Naive thymus-derived CD4-positive, alpha-beta T cell (primary cell): ENCODE measurements around the gene CRYBB1. TPM values are rescaled to one million over a fixed set of nuclear protein-coding genes. Genes with fewer than 3 reads are reported as not detected.

Experiments
- ATAC-seq: fragments of 150-1000 bp; cut with Tn5 transposase; 2 replicates; pipeline ENCODE4 v1.10.0; 2021; ENCODE audit warnings: mild to moderate bottlenecking, moderate library complexity
- CTCF ChIA-PET: fragments of 350-600 bp; sonication (Branson Sonifier 250); formaldehyde crosslinking; loops from one replicate; lab custom pipeline; 2021; ENCODE audit warnings: antibody characterized with exemption; lab: Charles Lee
- POLR2A ChIA-PET: fragments of 350-600 bp; sonication (Branson Sonifier 250); formaldehyde crosslinking; loops from one replicate; lab custom pipeline; 2021; ENCODE audit warnings: antibody characterized with exemption, inconsistent platforms; lab: Charles Lee
- DNase-seq, 9 donors: peaks; one replicate each; pipeline versions ENCODE4 v3.0.0 to v3.0.0-alpha.2; 2020 to 2022; ENCODE audit warnings: mixed read lengths in 1 of 9
- H3K27ac ChIP-seq: one replicate; pipeline ENCODE4 v1.7.0; 2013; ENCODE audit warnings: mild to moderate bottlenecking, low read depth, low read length, moderate library complexity
- H3K27me3 ChIP-seq, 2 donors: one replicate each; pipeline ENCODE4 v1.7.0; 2013; ENCODE audit warnings: low read length in 2 of 2, mild to moderate bottlenecking in 2 of 2, moderate library complexity in 2 of 2; ENCODE audit not compliant: control insufficient read depth in 2 of 2, insufficient read depth in 2 of 2
- H3K36me3 ChIP-seq, 3 experiments: 1 replicate in 2 of 3; 2 replicates in 1 of 3; pipeline ENCODE4 v1.7.0; 2013; ENCODE audit warnings: low read length in 3 of 3, mild to moderate bottlenecking in 3 of 3, moderate library complexity in 1 of 3; ENCODE audit not compliant: insufficient read depth in 3 of 3, control insufficient read depth in 2 of 3
- H3K4me1 ChIP-seq, 2 donors: one replicate each; pipeline ENCODE4 v1.7.0; 2013; ENCODE audit warnings: low read length in 2 of 2, mild to moderate bottlenecking in 2 of 2, moderate library complexity in 1 of 2; ENCODE audit not compliant: control insufficient read depth in 2 of 2, insufficient read depth in 2 of 2
- H3K4me3 ChIP-seq: 2 replicates; pipeline ENCODE4 v1.7.0; 2013; ENCODE audit warnings: mild to moderate bottlenecking, low read length
- H3K9me3 ChIP-seq, 3 experiments: 1 replicate in 2 of 3; 2 replicates in 1 of 3; pipeline ENCODE4 v1.7.0; 2013; ENCODE audit warnings: low read length in 3 of 3; ENCODE audit not compliant: control insufficient read depth in 2 of 3
- H3K27ac Mint-ChIP-seq, 9 donors: one replicate each; pipeline ENCODE4 v1.8.0; 2020 to 2022; ENCODE audit warnings: mixed read lengths in 9 of 9, mild to moderate bottlenecking in 8 of 9, moderate library complexity in 5 of 9, inconsistent platforms in 2 of 9
- H3K27me3 Mint-ChIP-seq, 5 donors: one replicate each; pipeline ENCODE4 v1.8.0; 2021 to 2022; ENCODE audit warnings: mixed read lengths in 5 of 5, mild to moderate bottlenecking in 1 of 5
- H3K36me3 Mint-ChIP-seq, 5 donors: one replicate each; pipeline ENCODE4 v1.8.0; 2020 to 2022; ENCODE audit warnings: mixed read lengths in 5 of 5, mild to moderate bottlenecking in 3 of 5, inconsistent platforms in 1 of 5
- H3K4me1 Mint-ChIP-seq, 7 donors: one replicate each; pipeline ENCODE4 v1.8.0; 2020 to 2022; ENCODE audit warnings: mixed read lengths in 7 of 7, mild to moderate bottlenecking in 3 of 7, inconsistent platforms in 1 of 7
- H3K4me3 Mint-ChIP-seq, 10 donors: one replicate each; pipeline ENCODE4 v1.8.0; 2020 to 2022; ENCODE audit warnings: mild to moderate bottlenecking in 10 of 10, mixed read lengths in 10 of 10, moderate library complexity in 6 of 10, inconsistent platforms in 2 of 10
- H3K9me3 Mint-ChIP-seq, 11 donors: one replicate each; pipeline ENCODE4 v1.8.0; 2020 to 2022; ENCODE audit warnings: mixed read lengths in 11 of 11, mild to moderate bottlenecking in 4 of 11, inconsistent platforms in 1 of 11, moderate library complexity in 1 of 11
- intact Hi-C, 2 donors: fragments of 100-400 bp; cut with micrococcal nuclease; formaldehyde crosslinking; loops; one replicate each; pipeline ENCODE4 v1.15.1; 2023
- polyA plus RNA-seq, 2 donors: library from polyadenylated mRNA; unstranded; fragments of 300-500 nt; fragmentation: Illumina TruSeq; gene quantifications; one replicate each; pipeline ENCODE4 v1.2.3, GENCODE V29; 2021
- total RNA-seq, 6 experiments: library from RNA in 5 of 6; stranded (reverse) in 5 of 6; gene quantifications; 1 replicate in 5 of 6; 2 replicates in 1 of 6; pipeline ENCODE4 v1.2.3 and lab custom pipeline; 2021 to 2026

CRYBB1 gene
- total and polyA plus RNA-seq, 7 experiments from 2014 or later, result not detected

DNA sequence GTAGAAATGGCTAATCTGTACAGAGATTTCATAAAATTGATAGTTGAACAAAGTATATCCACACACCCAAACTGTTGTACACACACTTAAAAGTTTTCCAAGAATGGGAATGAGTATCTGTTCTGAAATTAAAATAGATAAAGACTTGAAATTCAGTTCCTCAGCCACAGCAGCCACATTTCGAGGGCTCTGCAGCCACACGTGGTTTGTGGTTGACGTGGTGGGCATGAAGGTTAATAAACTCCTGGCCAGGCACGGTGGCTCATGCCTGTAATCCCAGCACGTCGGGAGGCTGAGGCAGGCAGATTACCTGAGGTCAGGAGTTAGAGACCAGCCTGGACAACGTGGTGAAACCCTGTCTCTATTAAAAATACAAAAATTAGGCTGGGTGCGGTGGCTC is 51.9 kb downstream of the CRYBB1 start:
- Histone ChIP-seq H3K36me3 (peaks cover 0 to 15% (median 5%) of the 10 kb centered on the region in 3 experiments), H3K27ac (no peak overlapping the region), H3K4me1 (peaks cover 0 to 18% of the 10 kb centered on the region in 2 donors), H3K27me3 (no peaks in the 10 kb centered on the region), H3K9me3 (no peaks in the 10 kb centered on the region), H3K4me3 (no peak overlapping the region)
- Mint-ChIP-seq H3K27me3 (no peaks in the 10 kb centered on the region), H3K27ac (no peak overlapping the region), H3K9me3 (no peaks in the 10 kb centered on the region), H3K36me3 (peaks cover 0 to 7% (median 0%) of the 10 kb centered on the region in 5 donors), H3K4me1 (peaks cover 18 to 46% (median 26%) of the 10 kb centered on the region in 7 donors), H3K4me3 (no peak overlapping the region)
- DNase-seq (no peak), ATAC-seq (no peak)
- CTCF ChIA-PET, result no interaction called here
- POLR2A ChIA-PET, result no interaction called here
- intact Hi-C loops, result no loop called here

DNA sequence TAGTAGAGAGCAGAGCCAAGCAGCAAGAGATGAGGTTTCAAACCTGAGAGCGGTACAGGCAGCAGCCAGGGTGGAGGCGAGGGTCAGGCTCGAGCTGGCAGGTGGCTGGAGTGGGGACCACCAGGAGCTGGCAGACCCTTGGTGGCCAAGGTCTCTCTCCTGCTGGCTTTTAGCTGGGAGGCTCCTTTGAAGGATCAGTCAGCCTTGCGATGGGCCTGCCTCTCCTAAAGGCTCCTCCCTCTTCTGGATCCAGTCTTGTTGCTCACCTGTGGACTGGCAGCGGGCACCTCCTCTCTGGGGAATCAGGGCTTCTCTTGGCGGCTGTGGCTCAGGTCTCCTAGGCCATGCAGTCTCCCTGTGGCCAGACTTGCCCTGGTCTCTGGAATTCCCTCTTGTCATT is 52.6 kb downstream of the CRYBB1 start:
- intact Hi-C loops, result no loop called here
- H3K4me1 Mint-ChIP-seq, result peaks cover 12 to 45% (median 22%) of the 10 kb centered on the region in 7 donors
- POLR2A ChIA-PET, result interaction anchor here (0.5 kb wide), 1 partner anchor 76 kb away, joined by 3 read pairs; no protein-coding TSS in a partner anchor
- Histone ChIP-seq H3K4me3 (no peak overlapping the region), H3K27me3 (no peaks in the 10 kb centered on the region), H3K4me1 (peaks cover 0 to 11% of the 10 kb centered on the region in 2 donors), H3K36me3 (peaks cover 0 to 15% (median 5%) of the 10 kb centered on the region in 3 experiments), H3K27ac (no peak overlapping the region), H3K9me3 (no peaks in the 10 kb centered on the region)
- ATAC-seq (no peak), DNase-seq (no peak)
- peak overlapping the region in 1 of 10 donors; percentile 36 for H3K4me3 Mint-ChIP-seq
- H3K36me3 Mint-ChIP-seq, result peaks cover 0 to 11% (median 0%) of the 10 kb centered on the region in 5 donors
- CTCF ChIA-PET, result interaction anchor here (0.6 kb wide), 1 partner anchor 11 kb away, joined by 4 read pairs; no protein-coding TSS in a partner anchor
- H3K27ac Mint-ChIP-seq, result peak overlapping the region in 1 of 9 donors; percentile 42
- H3K9me3 Mint-ChIP-seq, result no peaks in the 10 kb centered on the region
- no peaks in the 10 kb centered on the region for H3K27me3 Mint-ChIP-seq

DNA sequence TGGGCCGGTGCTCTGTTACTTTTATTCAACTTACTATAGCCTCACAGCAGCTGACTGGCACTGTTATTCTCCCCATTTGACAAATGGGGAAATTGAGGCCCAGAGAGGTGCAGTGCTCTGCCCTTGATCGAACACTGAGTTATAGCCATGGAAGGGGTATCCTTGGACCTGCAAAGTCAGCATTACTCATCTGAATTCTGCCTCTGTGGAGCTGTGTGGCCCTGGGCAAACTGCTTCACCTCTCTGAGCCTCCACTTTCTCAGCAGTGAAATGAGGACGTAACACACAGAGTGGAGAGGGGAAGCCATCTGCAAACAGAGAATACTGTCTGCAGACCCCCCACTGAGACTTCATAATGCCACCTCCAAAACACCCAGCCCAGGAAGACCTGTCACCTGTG is 53.2 kb downstream of the CRYBB1 start:
- no peaks in the 10 kb centered on the region for H3K9me3 ChIP-seq
- Mint-ChIP-seq H3K27ac (peak overlapping the region in 2 of 9 donors; percentile 25 to 42), H3K27me3 (no peaks in the 10 kb centered on the region), H3K9me3 (no peaks in the 10 kb centered on the region), H3K4me1 (peaks cover 10 to 46% (median 24%) of the 10 kb centered on the region in 7 donors), H3K36me3 (peaks cover 0 to 11% (median 0%) of the 10 kb centered on the region in 5 donors), H3K4me3 (peak overlapping the region in 1 of 10 donors; percentile 36)
- H3K4me1 ChIP-seq, result peaks cover 0 to 9% of the 10 kb centered on the region in 2 donors
- ATAC-seq, result no peak
- peaks cover 0 to 15% (median 5%) of the 10 kb centered on the region in 3 experiments for H3K36me3 ChIP-seq
- intact Hi-C loops, result no loop called here
- no peak overlapping the region for H3K27ac ChIP-seq
- no peak overlapping the region for H3K4me3 ChIP-seq
- no peaks in the 10 kb centered on the region for H3K27me3 ChIP-seq
- DNase-seq, result no peak
- POLR2A ChIA-PET, result interaction anchor here (0.5 kb wide), 1 partner anchor 77 kb away, joined by 3 read pairs; no protein-coding TSS in a partner anchor
- CTCF ChIA-PET, result interaction anchor here (0.6 kb wide), 1 partner anchor 66 kb away, joined by 3 read pairs; no protein-coding TSS in a partner anchor

DNA sequence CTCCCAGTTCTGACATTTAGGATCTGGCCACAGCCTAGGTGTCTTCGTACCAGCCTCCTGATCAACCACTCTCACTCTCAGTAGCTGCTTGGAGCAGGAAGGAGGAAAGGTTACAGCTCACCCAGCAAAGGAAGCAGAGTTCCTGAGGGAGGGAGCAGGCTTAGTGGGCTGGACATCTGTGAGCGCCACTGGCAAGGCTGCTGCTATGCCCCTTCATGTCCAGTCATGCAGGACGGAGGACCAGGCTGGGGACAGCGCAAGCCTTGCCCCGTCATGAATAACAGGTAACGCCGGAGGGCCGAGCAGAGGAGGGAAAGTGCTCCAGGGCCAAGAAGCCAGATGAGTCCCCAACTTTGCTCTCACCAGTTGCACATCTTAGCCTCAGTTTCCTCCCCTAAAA is 53.6 kb downstream of the CRYBB1 start:
- no peak for ATAC-seq
- peaks cover 0 to 15% (median 5%) of the 10 kb centered on the region in 3 experiments for H3K36me3 ChIP-seq
- no peaks in the 10 kb centered on the region for H3K27me3 ChIP-seq
- no peak overlapping the region for H3K4me3 ChIP-seq
- no peak overlapping the region for H3K27ac ChIP-seq
- Mint-ChIP-seq H3K4me1 (peaks cover 10 to 48% (median 24%) of the 10 kb centered on the region in 7 donors), H3K27me3 (no peaks in the 10 kb centered on the region), H3K27ac (peak overlapping the region in 1 of 9 donors; percentile 25), H3K36me3 (peaks cover 0 to 11% (median 0%) of the 10 kb centered on the region in 5 donors), H3K4me3 (no peak overlapping the region), H3K9me3 (no peaks in the 10 kb centered on the region)
- ChIA-PET CTCF (interaction anchor here (0.6 kb wide), 1 partner anchor 66 kb away, joined by 3 read pairs; no protein-coding TSS in a partner anchor), POLR2A (no interaction called here)
- H3K9me3 ChIP-seq, result no peaks in the 10 kb centered on the region
- intact Hi-C loops, result no loop called here
- H3K4me1 ChIP-seq, result peaks cover 0 to 9% of the 10 kb centered on the region in 2 donors
- no peak for DNase-seq

DNA sequence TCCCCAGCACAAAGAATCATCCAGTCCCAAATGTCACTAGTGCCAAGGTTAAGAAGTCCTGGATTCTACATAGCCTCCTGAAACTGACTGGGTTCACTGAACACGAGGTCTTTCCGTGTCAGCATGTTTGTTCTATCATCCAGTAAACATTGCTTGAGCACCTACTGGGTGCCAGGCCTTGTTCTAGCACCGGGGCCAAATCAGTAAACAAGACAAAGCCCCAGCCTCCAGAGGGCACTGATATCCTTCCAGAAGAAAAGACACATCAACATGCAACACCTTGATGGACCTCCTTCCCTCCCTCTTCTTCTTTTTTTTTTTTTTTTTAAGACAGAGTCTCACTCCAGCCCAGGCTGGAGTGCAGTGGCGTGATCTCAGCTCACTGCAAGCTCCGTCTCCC is 54.8 kb downstream of the CRYBB1 start:
- no peak overlapping the region for H3K4me3 Mint-ChIP-seq
- H3K36me3 Mint-ChIP-seq, result peaks cover 0 to 11% (median 0%) of the 10 kb centered on the region in 5 donors
- DNase-seq (peak in 1 of 9 donors; percentile 14), ATAC-seq (no peak)
- no peaks in the 10 kb centered on the region for H3K9me3 ChIP-seq
- no peak overlapping the region for H3K4me3 ChIP-seq
- ChIA-PET POLR2A (interaction anchor here (1.2 kb wide), 1 partner anchor 20 kb away, joined by 3 read pairs; no protein-coding TSS in a partner anchor), CTCF (no interaction called here)
- no peak overlapping the region for H3K27ac ChIP-seq
- H3K4me1 ChIP-seq, result peaks cover 0 to 9% of the 10 kb centered on the region in 2 donors
- H3K4me1 Mint-ChIP-seq, result peaks cover 5 to 45% (median 19%) of the 10 kb centered on the region in 7 donors
- no peaks in the 10 kb centered on the region for H3K27me3 ChIP-seq
- H3K9me3 Mint-ChIP-seq, result no peaks in the 10 kb centered on the region
- H3K27ac Mint-ChIP-seq, result no peak overlapping the region
- H3K36me3 ChIP-seq, result peaks cover 0 to 15% (median 5%) of the 10 kb centered on the region in 3 experiments
- intact Hi-C loops, result loop anchor here in 1 of 2 donors (1.0 kb wide), 1 partner anchor 102 kb away; no protein-coding TSS in a partner anchor
- no peaks in the 10 kb centered on the region for H3K27me3 Mint-ChIP-seq

DNA sequence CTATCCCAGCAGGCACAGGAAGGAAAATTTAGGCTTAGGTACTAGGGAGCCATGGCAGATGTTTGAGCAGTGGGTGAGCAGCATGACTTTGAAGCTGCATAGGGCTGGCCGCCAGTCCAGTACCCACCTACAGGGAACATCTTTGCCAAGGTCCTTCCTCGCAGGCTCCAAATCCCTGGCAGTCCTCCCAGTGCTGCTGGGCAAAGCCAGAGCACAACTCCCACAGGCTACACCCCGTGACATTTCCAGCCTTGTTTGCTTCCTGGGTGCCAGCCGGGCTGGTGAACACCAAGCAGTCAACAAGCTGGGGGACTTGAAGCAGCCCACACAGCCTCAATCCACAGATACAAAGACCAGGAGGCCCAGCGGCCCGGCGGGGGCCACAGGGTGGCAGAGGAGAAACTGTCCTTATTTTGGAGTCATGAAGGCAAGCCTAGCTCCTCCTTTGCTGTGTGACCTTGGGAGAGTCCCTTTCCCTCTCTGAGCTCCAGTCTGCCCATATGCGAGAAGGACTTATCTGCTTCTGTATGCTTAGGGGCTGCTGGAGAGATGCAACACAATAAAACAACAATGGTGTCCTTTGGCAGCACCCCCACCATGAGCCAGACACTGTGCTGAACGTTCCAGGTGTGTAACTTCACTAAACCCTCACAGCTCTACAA is 55.9 kb downstream of the CRYBB1 start:
- Histone ChIP-seq H3K9me3 (no peaks in the 10 kb centered on the region), H3K27ac (no peak overlapping the region), H3K4me3 (no peak overlapping the region), H3K36me3 (peaks cover 0 to 15% (median 5%) of the 10 kb centered on the region in 3 experiments), H3K4me1 (peaks cover 0 to 4% of the 10 kb centered on the region in 2 donors), H3K27me3 (no peaks in the 10 kb centered on the region)
- H3K9me3 Mint-ChIP-seq, result peaks cover 0 to 2% (median 0%) of the 10 kb centered on the region in 11 donors
- CTCF ChIA-PET, result interaction anchor here (1.2 kb wide), 1 partner anchor 104 kb away, joined by 3 read pairs; no protein-coding TSS in a partner anchor
- no peak for DNase-seq
- no peak overlapping the region for H3K27ac Mint-ChIP-seq
- peaks cover 0 to 14% (median 0%) of the 10 kb centered on the region in 5 donors for H3K36me3 Mint-ChIP-seq
- intact Hi-C loops, result no loop called here
- no peak overlapping the region for H3K4me3 Mint-ChIP-seq
- POLR2A ChIA-PET, result no interaction called here
- no peak for ATAC-seq
- peaks cover 4 to 45% (median 15%) of the 10 kb centered on the region in 7 donors for H3K4me1 Mint-ChIP-seq
- H3K27me3 Mint-ChIP-seq, result no peaks in the 10 kb centered on the region
